Measurements from ENCODE around the gene POU3F1.

The POU3F1 gene

GRCh38 chr1:38085666-38086330, 39.2 kb upstream of the POU3F1 start:
- Histone ChIP-seq H3K4me3 (ENCODE audit: low read depth, low read length) (no peak overlapping the region), H3K27ac (ENCODE audit: low read depth, low read length) (no peak overlapping the region), H3K4me1 (ENCODE audit: control insufficient read depth, insufficient read depth, low read length) (peaks cover 24% of the 10 kb centered on the region), H3K36me3 (ENCODE audit: control insufficient read depth, insufficient read depth, low read length) (no peaks in the 10 kb centered on the region), H3K9me3 (ENCODE audit: control insufficient read depth, insufficient read depth, low read length) (no peaks in the 10 kb centered on the region), H3K27me3 (ENCODE audit: control insufficient read depth, insufficient read depth, low read length) (no peaks in the 10 kb centered on the region), H3K9ac (ENCODE audit: low read depth, low read length) (no peak overlapping the region)

GRCh38 chr1:38084700-38085099, 38.1 kb upstream of the POU3F1 start:
- Histone ChIP-seq H3K27me3 (ENCODE audit: control insufficient read depth, insufficient read depth, low read length) (no peaks in the 10 kb centered on the region), H3K36me3 (ENCODE audit: control insufficient read depth, insufficient read depth, low read length) (no peaks in the 10 kb centered on the region), H3K4me1 (ENCODE audit: control insufficient read depth, insufficient read depth, low read length) (peaks cover 24% of the 10 kb centered on the region), H3K9me3 (ENCODE audit: control insufficient read depth, insufficient read depth, low read length) (no peaks in the 10 kb centered on the region), H3K9ac (ENCODE audit: low read depth, low read length) (no peak overlapping the region), H3K27ac (ENCODE audit: low read depth, low read length) (no peak overlapping the region), H3K4me3 (ENCODE audit: low read depth, low read length) (no peak overlapping the region)

- Histone ChIP-seq H3K9me3 (ENCODE audit: control insufficient read depth, insufficient read depth, low read length) (no peaks in the 10 kb centered on the region), H3K27me3 (ENCODE audit: control insufficient read depth, insufficient read depth, low read length) (no peaks in the 10 kb centered on the region), H3K4me1 (ENCODE audit: control insufficient read depth, insufficient read depth, low read length) (peaks cover 24% of the 10 kb centered on the region), H3K27ac (ENCODE audit: low read depth, low read length) (no peak overlapping the region), H3K4me3 (ENCODE audit: low read depth, low read length) (no peak overlapping the region), H3K36me3 (ENCODE audit: control insufficient read depth, insufficient read depth, low read length) (no peaks in the 10 kb centered on the region), H3K9ac (ENCODE audit: low read depth, low read length) (no peak overlapping the region)
Measured at GRCh38 chr1:38084113-38084512, 37.5 kb upstream of the POU3F1 start.

GRCh38 chr1:38083541-38083940, 36.9 kb upstream of the POU3F1 start:
- H3K36me3 ChIP-seq (ENCODE audit: control insufficient read depth, insufficient read depth, low read length): no peaks in the 10 kb centered on the region
- H3K27me3 ChIP-seq (ENCODE audit: control insufficient read depth, insufficient read depth, low read length): no peaks in the 10 kb centered on the region
- H3K9me3 ChIP-seq (ENCODE audit: control insufficient read depth, insufficient read depth, low read length): no peaks in the 10 kb centered on the region
- H3K4me3 ChIP-seq (ENCODE audit: low read depth, low read length): no peak overlapping the region
- H3K27ac ChIP-seq (ENCODE audit: low read depth, low read length): no peak overlapping the region
- H3K9ac ChIP-seq (ENCODE audit: low read depth, low read length): no peak overlapping the region
- H3K4me1 ChIP-seq (ENCODE audit: control insufficient read depth, insufficient read depth, low read length): peaks cover 23% of the 10 kb centered on the region

- Histone ChIP-seq H3K27me3 (ENCODE audit: control insufficient read depth, insufficient read depth, low read length) (no peaks in the 10 kb centered on the region), H3K9ac (ENCODE audit: low read depth, low read length) (no peak overlapping the region), H3K27ac (ENCODE audit: low read depth, low read length) (no peak overlapping the region), H3K36me3 (ENCODE audit: control insufficient read depth, insufficient read depth, low read length) (no peaks in the 10 kb centered on the region), H3K4me3 (ENCODE audit: low read depth, low read length) (no peak overlapping the region), H3K4me1 (ENCODE audit: control insufficient read depth, insufficient read depth, low read length) (peaks cover 19% of the 10 kb centered on the region), H3K9me3 (ENCODE audit: control insufficient read depth, insufficient read depth, low read length) (no peaks in the 10 kb centered on the region)
Measured at GRCh38 chr1:38082769-38083263, 36.2 kb upstream of the POU3F1 start.

- no peaks in the 10 kb centered on the region for H3K36me3 ChIP-seq (ENCODE audit: control insufficient read depth, insufficient read depth, low read length)
- no peaks in the 10 kb centered on the region for H3K9me3 ChIP-seq (ENCODE audit: control insufficient read depth, insufficient read depth, low read length)
- H3K9ac ChIP-seq (ENCODE audit: low read depth, low read length): no peak overlapping the region
- peaks cover 23% of the 10 kb centered on the region for H3K4me1 ChIP-seq (ENCODE audit: control insufficient read depth, insufficient read depth, low read length)
- H3K27me3 ChIP-seq (ENCODE audit: control insufficient read depth, insufficient read depth, low read length): no peaks in the 10 kb centered on the region
- no peak overlapping the region for H3K4me3 ChIP-seq (ENCODE audit: low read depth, low read length)
- no peak overlapping the region for H3K27ac ChIP-seq (ENCODE audit: low read depth, low read length)
Measured at GRCh38 chr1:38079019-38079418, 32.4 kb upstream of the POU3F1 start.

GRCh38 chr1:38077523-38078147, 31.0 kb upstream of the POU3F1 start:
- no peak overlapping the region for H3K9ac ChIP-seq (ENCODE audit: low read depth, low read length)
- H3K4me1 ChIP-seq (ENCODE audit: control insufficient read depth, insufficient read depth, low read length): peaks cover 19% of the 10 kb centered on the region
- no peak overlapping the region for H3K4me3 ChIP-seq (ENCODE audit: low read depth, low read length)
- H3K36me3 ChIP-seq (ENCODE audit: control insufficient read depth, insufficient read depth, low read length): no peaks in the 10 kb centered on the region
- no peaks in the 10 kb centered on the region for H3K27me3 ChIP-seq (ENCODE audit: control insufficient read depth, insufficient read depth, low read length)
- H3K27ac ChIP-seq (ENCODE audit: low read depth, low read length): no peak overlapping the region
- H3K9me3 ChIP-seq (ENCODE audit: control insufficient read depth, insufficient read depth, low read length): no peaks in the 10 kb centered on the region

GRCh38 chr1:38076455-38076854, 29.9 kb upstream of the POU3F1 start:
- Histone ChIP-seq H3K27ac (ENCODE audit: low read depth, low read length) (no peak overlapping the region), H3K4me1 (ENCODE audit: control insufficient read depth, insufficient read depth, low read length) (peaks cover 19% of the 10 kb centered on the region), H3K27me3 (ENCODE audit: control insufficient read depth, insufficient read depth, low read length) (no peaks in the 10 kb centered on the region), H3K9me3 (ENCODE audit: control insufficient read depth, insufficient read depth, low read length) (no peaks in the 10 kb centered on the region), H3K4me3 (ENCODE audit: low read depth, low read length) (no peak overlapping the region), H3K9ac (ENCODE audit: low read depth, low read length) (no peak overlapping the region), H3K36me3 (ENCODE audit: control insufficient read depth, insufficient read depth, low read length) (no peaks in the 10 kb centered on the region)

- no peaks in the 10 kb centered on the region for H3K36me3 ChIP-seq (ENCODE audit: control insufficient read depth, insufficient read depth, low read length)
- H3K9me3 ChIP-seq (ENCODE audit: control insufficient read depth, insufficient read depth, low read length): no peaks in the 10 kb centered on the region
- H3K9ac ChIP-seq (ENCODE audit: low read depth, low read length): no peak overlapping the region
- no peak overlapping the region for H3K4me3 ChIP-seq (ENCODE audit: low read depth, low read length)
- no peaks in the 10 kb centered on the region for H3K27me3 ChIP-seq (ENCODE audit: control insufficient read depth, insufficient read depth, low read length)
- peaks cover 19% of the 10 kb centered on the region for H3K4me1 ChIP-seq (ENCODE audit: control insufficient read depth, insufficient read depth, low read length)
- no peak overlapping the region for H3K27ac ChIP-seq (ENCODE audit: low read depth, low read length)
Measured at GRCh38 chr1:38076038-38076437, 29.4 kb upstream of the POU3F1 start.

GRCh38 chr1:38075191-38075590, 28.6 kb upstream of the POU3F1 start:
- H3K9me3 ChIP-seq (ENCODE audit: control insufficient read depth, insufficient read depth, low read length): no peaks in the 10 kb centered on the region

GRCh38 chr1:38074302-38074677, 27.7 kb upstream of the POU3F1 start:
- no peak overlapping the region for H3K27ac ChIP-seq (ENCODE audit: low read depth, low read length)
- H3K9me3 ChIP-seq (ENCODE audit: control insufficient read depth, insufficient read depth, low read length): no peaks in the 10 kb centered on the region
- H3K36me3 ChIP-seq (ENCODE audit: control insufficient read depth, insufficient read depth, low read length): no peaks in the 10 kb centered on the region
- H3K27me3 ChIP-seq (ENCODE audit: control insufficient read depth, insufficient read depth, low read length): no peaks in the 10 kb centered on the region
- H3K4me3 ChIP-seq (ENCODE audit: low read depth, low read length): no peak overlapping the region
- no peak overlapping the region for H3K9ac ChIP-seq (ENCODE audit: low read depth, low read length)
- H3K4me1 ChIP-seq (ENCODE audit: control insufficient read depth, insufficient read depth, low read length): peaks cover 19% of the 10 kb centered on the region

More at GRCh38 chr1:38075191-38075590, 28.6 kb upstream of the POU3F1 start:
- H3K36me3 ChIP-seq (ENCODE audit: control insufficient read depth, insufficient read depth, low read length): no peaks in the 10 kb centered on the region
- H3K9ac ChIP-seq (ENCODE audit: low read depth, low read length): no peak overlapping the region
- no peak overlapping the region for H3K4me3 ChIP-seq (ENCODE audit: low read depth, low read length)
- no peak overlapping the region for H3K27ac ChIP-seq (ENCODE audit: low read depth, low read length)
- peaks cover 19% of the 10 kb centered on the region for H3K4me1 ChIP-seq (ENCODE audit: control insufficient read depth, insufficient read depth, low read length)
- H3K27me3 ChIP-seq (ENCODE audit: control insufficient read depth, insufficient read depth, low read length): no peaks in the 10 kb centered on the region

Measured in HUES48 (cell line).